ENCODE measurements around the gene MSH2.

The MSH2 gene

GRCh38 chr2:47459021-47459420, 56.1 kb downstream of the MSH2 start:
- no peaks in the 10 kb centered on the region for H3K36me3 ChIP-seq (ENCODE audit: control insufficient read depth, insufficient read depth, low read length)
- no peak overlapping the region for H3K27ac ChIP-seq (ENCODE audit: insufficient read depth, low read length, poor library complexity, severe bottlenecking)
- no peak for DNase-seq
- H3K4me3 ChIP-seq (ENCODE audit: insufficient read depth, low read depth, low read length, poor library complexity, severe bottlenecking), result no peak overlapping the region
- no peaks in the 10 kb centered on the region for H3K4me1 ChIP-seq (ENCODE audit: control insufficient read depth, insufficient read depth, low read length, poor library complexity, severe bottlenecking)
- no peaks in the 10 kb centered on the region for H3K9me3 ChIP-seq (ENCODE audit: control insufficient read depth, low read length)
- no peaks in the 10 kb centered on the region for H3K27me3 ChIP-seq (replicated peaks; ENCODE audit: control insufficient read depth, insufficient read depth, low read length, poor library complexity, severe bottlenecking)

- Histone ChIP-seq H3K36me3 (ENCODE audit: control insufficient read depth, insufficient read depth, low read length) (peaks cover 7% of the 10 kb centered on the region), H3K4me1 (ENCODE audit: control insufficient read depth, insufficient read depth, low read length, poor library complexity, severe bottlenecking) (no peaks in the 10 kb centered on the region), H3K27ac (ENCODE audit: insufficient read depth, low read length, poor library complexity, severe bottlenecking) (no peak overlapping the region), H3K9me3 (ENCODE audit: control insufficient read depth, low read length) (no peaks in the 10 kb centered on the region), H3K27me3 (replicated peaks; ENCODE audit: control insufficient read depth, insufficient read depth, low read length, poor library complexity, severe bottlenecking) (no peaks in the 10 kb centered on the region), H3K4me3 (ENCODE audit: insufficient read depth, low read depth, low read length, poor library complexity, severe bottlenecking) (no peak overlapping the region)
- no peak for DNase-seq
Observed at GRCh38 chr2:47460766-47461165, 57.8 kb downstream of the MSH2 start.

GRCh38 chr2:47471429-47472116, 68.6 kb downstream of the MSH2 start:
- Histone ChIP-seq H3K27ac (ENCODE audit: insufficient read depth, low read length, poor library complexity, severe bottlenecking) (no peak overlapping the region), H3K27me3 (replicated peaks; ENCODE audit: control insufficient read depth, insufficient read depth, low read length, poor library complexity, severe bottlenecking) (no peaks in the 10 kb centered on the region), H3K36me3 (ENCODE audit: control insufficient read depth, insufficient read depth, low read length) (peaks cover 30% of the 10 kb centered on the region), H3K9me3 (ENCODE audit: control insufficient read depth, low read length) (no peaks in the 10 kb centered on the region), H3K4me3 (ENCODE audit: insufficient read depth, low read depth, low read length, poor library complexity, severe bottlenecking) (no peak overlapping the region), H3K4me1 (ENCODE audit: control insufficient read depth, insufficient read depth, low read length, poor library complexity, severe bottlenecking) (no peaks in the 10 kb centered on the region)
- no peak for DNase-seq

GRCh38 chr2:47479863-47480262, 76.9 kb downstream of the MSH2 start:
- no peak overlapping the region for H3K27ac ChIP-seq (ENCODE audit: insufficient read depth, low read length, poor library complexity, severe bottlenecking)
- DNase-seq, result no peak

GRCh38 chr2:47483191-47483590, 80.2 kb downstream of the MSH2 start:
- no peaks in the 10 kb centered on the region for H3K9me3 ChIP-seq (ENCODE audit: control insufficient read depth, low read length)
- H3K36me3 ChIP-seq (ENCODE audit: control insufficient read depth, insufficient read depth, low read length), result peaks cover 6% of the 10 kb centered on the region
- H3K4me1 ChIP-seq (ENCODE audit: control insufficient read depth, insufficient read depth, low read length, poor library complexity, severe bottlenecking), result no peaks in the 10 kb centered on the region
- H3K4me3 ChIP-seq (ENCODE audit: insufficient read depth, low read depth, low read length, poor library complexity, severe bottlenecking), result no peak overlapping the region
- no peak for DNase-seq
- no peak overlapping the region for H3K27ac ChIP-seq (ENCODE audit: insufficient read depth, low read length, poor library complexity, severe bottlenecking)
- no peaks in the 10 kb centered on the region for H3K27me3 ChIP-seq (replicated peaks; ENCODE audit: control insufficient read depth, insufficient read depth, low read length, poor library complexity, severe bottlenecking)

More at GRCh38 chr2:47479863-47480262, 76.9 kb downstream of the MSH2 start:
- peaks cover 21% of the 10 kb centered on the region for H3K36me3 ChIP-seq (ENCODE audit: control insufficient read depth, insufficient read depth, low read length)
- H3K4me1 ChIP-seq (ENCODE audit: control insufficient read depth, insufficient read depth, low read length, poor library complexity, severe bottlenecking), result no peaks in the 10 kb centered on the region
- H3K27me3 ChIP-seq (replicated peaks; ENCODE audit: control insufficient read depth, insufficient read depth, low read length, poor library complexity, severe bottlenecking), result no peaks in the 10 kb centered on the region
- H3K4me3 ChIP-seq (ENCODE audit: insufficient read depth, low read depth, low read length, poor library complexity, severe bottlenecking), result no peak overlapping the region
- H3K9me3 ChIP-seq (ENCODE audit: control insufficient read depth, low read length), result no peaks in the 10 kb centered on the region

- H3K9me3 ChIP-seq (ENCODE audit: control insufficient read depth, low read length), result no peaks in the 10 kb centered on the region
- H3K27me3 ChIP-seq (replicated peaks; ENCODE audit: control insufficient read depth, insufficient read depth, low read length, poor library complexity, severe bottlenecking), result no peaks in the 10 kb centered on the region
- no peak overlapping the region for H3K4me3 ChIP-seq (ENCODE audit: insufficient read depth, low read depth, low read length, poor library complexity, severe bottlenecking)
- H3K4me1 ChIP-seq (ENCODE audit: control insufficient read depth, insufficient read depth, low read length, poor library complexity, severe bottlenecking), result no peaks in the 10 kb centered on the region
- H3K36me3 ChIP-seq (ENCODE audit: control insufficient read depth, insufficient read depth, low read length), result peaks cover 6% of the 10 kb centered on the region
- no peak overlapping the region for H3K27ac ChIP-seq (ENCODE audit: insufficient read depth, low read length, poor library complexity, severe bottlenecking)
- no peak for DNase-seq
Observed at GRCh38 chr2:47484396-47484795, 81.4 kb downstream of the MSH2 start.

GRCh38 chr2:47485177-47485576, 82.2 kb downstream of the MSH2 start:
- Histone ChIP-seq H3K9me3 (ENCODE audit: control insufficient read depth, low read length) (no peaks in the 10 kb centered on the region), H3K27me3 (replicated peaks; ENCODE audit: control insufficient read depth, insufficient read depth, low read length, poor library complexity, severe bottlenecking) (no peaks in the 10 kb centered on the region), H3K4me1 (ENCODE audit: control insufficient read depth, insufficient read depth, low read length, poor library complexity, severe bottlenecking) (no peaks in the 10 kb centered on the region), H3K36me3 (ENCODE audit: control insufficient read depth, insufficient read depth, low read length) (peaks cover 6% of the 10 kb centered on the region), H3K4me3 (ENCODE audit: insufficient read depth, low read depth, low read length, poor library complexity, severe bottlenecking) (no peak overlapping the region), H3K27ac (ENCODE audit: insufficient read depth, low read length, poor library complexity, severe bottlenecking) (no peak overlapping the region)
- DNase-seq, result no peak

- Histone ChIP-seq H3K4me3 (ENCODE audit: insufficient read depth, low read depth, low read length, poor library complexity, severe bottlenecking) (no peak overlapping the region), H3K27ac (ENCODE audit: insufficient read depth, low read length, poor library complexity, severe bottlenecking) (no peak overlapping the region), H3K9me3 (ENCODE audit: control insufficient read depth, low read length) (no peaks in the 10 kb centered on the region), H3K27me3 (replicated peaks; ENCODE audit: control insufficient read depth, insufficient read depth, low read length, poor library complexity, severe bottlenecking) (no peaks in the 10 kb centered on the region), H3K4me1 (ENCODE audit: control insufficient read depth, insufficient read depth, low read length, poor library complexity, severe bottlenecking) (no peaks in the 10 kb centered on the region), H3K36me3 (ENCODE audit: control insufficient read depth, insufficient read depth, low read length) (peaks cover 6% of the 10 kb centered on the region)
- no peak for DNase-seq
Observed at GRCh38 chr2:47485751-47486300, 82.9 kb downstream of the MSH2 start.

GRCh38 chr2:47486841-47487497, 84.0 kb downstream of the MSH2 start:
- DNase-seq, result no peak
- H3K36me3 ChIP-seq (ENCODE audit: control insufficient read depth, insufficient read depth, low read length), result peaks cover 6% of the 10 kb centered on the region
- no peaks in the 10 kb centered on the region for H3K4me1 ChIP-seq (ENCODE audit: control insufficient read depth, insufficient read depth, low read length, poor library complexity, severe bottlenecking)

GRCh38 chr2:47487498-47487875, 84.5 kb downstream of the MSH2 start:
- no peak for DNase-seq
- H3K9me3 ChIP-seq (ENCODE audit: control insufficient read depth, low read length), result no peaks in the 10 kb centered on the region
- no peak overlapping the region for H3K27ac ChIP-seq (ENCODE audit: insufficient read depth, low read length, poor library complexity, severe bottlenecking)
- no peak overlapping the region for H3K4me3 ChIP-seq (ENCODE audit: insufficient read depth, low read depth, low read length, poor library complexity, severe bottlenecking)
- H3K4me1 ChIP-seq (ENCODE audit: control insufficient read depth, insufficient read depth, low read length, poor library complexity, severe bottlenecking), result no peaks in the 10 kb centered on the region
- peaks cover 6% of the 10 kb centered on the region for H3K36me3 ChIP-seq (ENCODE audit: control insufficient read depth, insufficient read depth, low read length)
- H3K27me3 ChIP-seq (replicated peaks; ENCODE audit: control insufficient read depth, insufficient read depth, low read length, poor library complexity, severe bottlenecking), result no peaks in the 10 kb centered on the region

More at GRCh38 chr2:47486841-47487497, 84.0 kb downstream of the MSH2 start:
- Histone ChIP-seq H3K4me3 (ENCODE audit: insufficient read depth, low read depth, low read length, poor library complexity, severe bottlenecking) (no peak overlapping the region), H3K9me3 (ENCODE audit: control insufficient read depth, low read length) (no peaks in the 10 kb centered on the region), H3K27me3 (replicated peaks; ENCODE audit: control insufficient read depth, insufficient read depth, low read length, poor library complexity, severe bottlenecking) (no peaks in the 10 kb centered on the region), H3K27ac (ENCODE audit: insufficient read depth, low read length, poor library complexity, severe bottlenecking) (no peak overlapping the region)
